HepG2 (cell line): ENCODE measurements around the gene TSNAX. TPM values are rescaled to one million over a fixed set of nuclear protein-coding genes. Genes with fewer than 3 reads are reported as not detected.

Source experiments
- ATAC-seq: fragments of 200-7000 bp; cut with Tn5 transposase; 3 replicates; pipeline ENCODE4 v1.9.1; 2020; ENCODE audit warnings: mild to moderate bottlenecking, moderate library complexity
- BruUV-seq: library from RNA; stranded (reverse); fragments of 400-500 nt; replicated peaks from 2 replicates; lab custom pipeline; 2021; lab: Mats Ljungman, UMichigan
- CTCF ChIA-PET: fragments of 300-600 bp; formaldehyde crosslinking; extraction: SDS; loops from one replicate; lab custom pipeline; 2021; ENCODE audit warnings: low total read pairs, inconsistent platforms, low intra/inter-chr PET ratio; lab: Yijun Ruan, JAX
- POLR2A ChIA-PET: fragments of 350-600 bp; sonication (Branson Sonifier 250); formaldehyde crosslinking; loops from one replicate; lab custom pipeline; 2020; ENCODE audit warnings: antibody characterized with exemption, inconsistent platforms; lab: Yijun Ruan, JAX
- DNase-seq: peaks from one replicate; pipeline ENCODE4 v3.0.0-alpha.2; 2015; ENCODE audit warnings: low spot score
- FAIRE-seq: peaks from 3 replicates; lab custom pipeline; 2011; peaks lifted over from hg19 to GRCh38; lab: Jason Lieb, UNC
- H2AFZ ChIP-seq: one replicate; pipeline ENCODE4 v1.6.1; 2011; ENCODE audit warnings: low read length, inconsistent platforms
- H3K27ac ChIP-seq: fragments of 300-600 bp; 3 replicates; pipeline ENCODE4 v1.8.0; 2011; ENCODE audit warnings: mixed run types, mild to moderate bottlenecking, mixed read lengths, low read length, inconsistent platforms; ENCODE audit not compliant: insufficient read depth; ENCODE audit errors: extremely low read length
- H3K27me3 ChIP-seq, 2 experiments: fragments of 200-600 bp in 1 of 2; 2 replicates in 1 of 2; 3 replicates in 1 of 2; pipeline versions ENCODE4 v1.6.0 to v1.8.0; 2011; ENCODE audit warnings: low read length in 2 of 2, mild to moderate bottlenecking in 2 of 2, moderate library complexity in 2 of 2, inconsistent platforms in 1 of 2; ENCODE audit not compliant: insufficient read depth in 2 of 2, control insufficient read depth in 1 of 2
- H3K36me3 ChIP-seq, 2 experiments: fragments of 200-600 bp in 1 of 2; replicated peaks in 1 of 2; 2 replicates in 1 of 2; 3 replicates in 1 of 2; pipeline versions ENCODE4 v1.5.1 to v1.8.0; 2011; ENCODE audit warnings: low read length in 2 of 2, inconsistent platforms in 1 of 2; ENCODE audit not compliant: insufficient read depth in 2 of 2, control insufficient read depth in 1 of 2
- H3K4me1 ChIP-seq: 2 replicates; pipeline ENCODE4 v1.5.1; 2012; ENCODE audit warnings: low read length, inconsistent platforms; ENCODE audit not compliant: insufficient read depth
- H3K4me2 ChIP-seq: 2 replicates; pipeline ENCODE4 v1.6.0; 2011; ENCODE audit warnings: low read depth, low read length, inconsistent platforms
- H3K4me3 ChIP-seq, 3 experiments: fragments of 200-600 bp in 1 of 3; sonication (generic), shearing (Covaris generic) in 1 of 3; replicated peaks in 1 of 3; 2 replicates each; pipeline ENCODE4 v1.5.1; 2011 to 2016; ENCODE audit warnings: low read length in 3 of 3, inconsistent platforms in 2 of 3, low read depth in 2 of 3, mild to moderate bottlenecking in 2 of 3, control low read depth in 1 of 3, mixed read lengths in 1 of 3; ENCODE audit not compliant: insufficient read depth in 1 of 3
- H3K79me2 ChIP-seq: one replicate; pipeline ENCODE4 v1.6.1; 2011; ENCODE audit warnings: low read length, inconsistent platforms; ENCODE audit not compliant: insufficient read depth
- H3K9ac ChIP-seq: 2 replicates; pipeline ENCODE4 v1.6.0; 2011; ENCODE audit warnings: mild to moderate bottlenecking, low read depth, low read length, inconsistent platforms; ENCODE audit not compliant: insufficient read depth
- H3K9me3 ChIP-seq: 2 replicates; pipeline ENCODE4 v1.5.1; 2012; ENCODE audit warnings: mild to moderate bottlenecking, low read length
- H4K20me1 ChIP-seq: 2 replicates; pipeline ENCODE4 v1.6.0; 2011; ENCODE audit warnings: inconsistent platforms, mild to moderate bottlenecking, low read length, moderate library complexity; ENCODE audit not compliant: insufficient read depth
- BRD4 ChIP-seq: sonication (generic); formaldehyde crosslinking; IDR thresholded peaks from 2 replicates; pipeline ENCODE4 v1.4.0; 2020; ENCODE audit warnings: missing genetic modification reagents
- FLYWCH1 ChIP-seq: sonication (generic); formaldehyde crosslinking; IDR thresholded peaks from 2 replicates; pipeline ENCODE4 v1.8.1; 2023; ENCODE audit warnings: mild to moderate bottlenecking, missing genetic modification reagents
- KLF11 ChIP-seq: IDR thresholded peaks from 2 replicates; pipeline ENCODE4 v1.6.1; 2016; ENCODE audit warnings: missing compliant biosample characterization
- KLF12 ChIP-seq: sonication (generic); formaldehyde crosslinking; IDR thresholded peaks from 2 replicates; pipeline ENCODE4 v1.4.0; 2020; ENCODE audit warnings: missing genetic modification reagents, borderline replicate concordance
- NFIC ChIP-seq: IDR thresholded peaks from 2 replicates; pipeline ENCODE4 v1.6.1; 2012; ENCODE audit warnings: mild to moderate bottlenecking, low read length, inconsistent platforms
- ZFP36L2 ChIP-seq: sonication (generic); formaldehyde crosslinking; IDR thresholded peaks from 2 replicates; pipeline ENCODE4 v1.4.0; 2020; ENCODE audit warnings: missing genetic modification reagents
- ZNF776 ChIP-seq: sonication (generic); formaldehyde crosslinking; IDR thresholded peaks from 2 replicates; pipeline ENCODE4 v1.4.0; 2020; ENCODE audit warnings: mild to moderate bottlenecking, missing genetic modification reagents
- ZNF792 ChIP-seq: IDR thresholded peaks from 2 replicates; pipeline ENCODE4 v1.6.1; 2016
- WGBS: methylation state at CpG from one replicate; pipeline ENCODE4 v1.1.6; 2017; ENCODE audit warnings: low lambda C conversion rate; 5-methylcytosine and 5-hydroxymethylcytosine counted together
- in situ Hi-C: cut with HindIII; loops from 2 replicates; pipeline ENCODE4 v1.10.0; 2017; ENCODE audit warnings: low pct_unique_long_range_greater_than_20kb; ENCODE audit not compliant: extremely low pct_ligation_motif_present
- intact Hi-C: fragments of 100-400 bp; cut with micrococcal nuclease; formaldehyde crosslinking; loops from one replicate; pipeline ENCODE4 v1.10.0; 2022; ENCODE audit not compliant: unreplicated experiment
- polyA plus RNA-seq, 8 experiments: library from polyadenylated mRNA; depleted of rRNA in 3 of 8; stranded (reverse) in 7 of 8; unstranded in 1 of 8; fragments of >200 nt; fragmentation: Illumina TruSeq in 4 of 8; extraction: Trizol in 4 of 8; gene quantifications; 2 replicates each; pipeline versions ENCODE4 v1.2.1 to v1.2.3, GENCODE V29; 2011 to 2016; ENCODE audit warnings: low read depth in 4 of 8, missing spikeins in 1 of 8, mixed read lengths in 1 of 8; ENCODE audit not compliant: insufficient read depth in 1 of 8
- total RNA-seq, 5 experiments: library from RNA; depleted of rRNA; stranded (reverse); fragments of >200 nt; fragmentation: Illumina TruSeq; extraction: Trizol; gene quantifications; 2 replicates each; pipeline ENCODE4 v1.2.3, GENCODE V29; 2016; ENCODE audit warnings: low read depth in 1 of 5
- TF ChIP-seq, protein P1 (sequence below): sonication (generic); formaldehyde crosslinking; IDR thresholded peaks from 2 replicates; pipeline ENCODE4 v1.4.0; 2020; ENCODE audit warnings: missing genetic modification reagents, borderline replicate concordance
- TF ChIP-seq, protein P2 (sequence below): sonication (generic); formaldehyde crosslinking; IDR thresholded peaks from 2 replicates; pipeline ENCODE4 v1.8.1; 2022; ENCODE audit warnings: low read depth, mild to moderate bottlenecking, missing genetic modification reagents
- TF ChIP-seq, protein P3 (sequence below): sonication (generic); formaldehyde crosslinking; IDR thresholded peaks from 2 replicates; pipeline ENCODE4 v1.4.0; 2020; ENCODE audit warnings: missing genetic modification reagents

The TSNAX gene
- total and polyA plus RNA-seq, 2 of the 13 experiments (the other 11 are each of a cell fraction or from before 2014, with no cell fraction given): 13.2 to 46.2 TPM

- H3K4me1 ChIP-seq: no peaks in the 10 kb centered on the region
- intact Hi-C loops: no loop called here
- ATAC-seq (no peak), DNase-seq (no peak), FAIRE-seq (no peak)
- in situ Hi-C loops: no loop called here
- H2AFZ ChIP-seq: no peak overlapping the region
- TF ChIP-seq ZFP36L2 (CRISPR knock-in tag): no peak
- TF ChIP-seq KLF12 (CRISPR knock-in tag): no peak
- no peak for TF ChIP-seq ZNF776 (CRISPR knock-in tag)
- TF ChIP-seq, protein P1, sequence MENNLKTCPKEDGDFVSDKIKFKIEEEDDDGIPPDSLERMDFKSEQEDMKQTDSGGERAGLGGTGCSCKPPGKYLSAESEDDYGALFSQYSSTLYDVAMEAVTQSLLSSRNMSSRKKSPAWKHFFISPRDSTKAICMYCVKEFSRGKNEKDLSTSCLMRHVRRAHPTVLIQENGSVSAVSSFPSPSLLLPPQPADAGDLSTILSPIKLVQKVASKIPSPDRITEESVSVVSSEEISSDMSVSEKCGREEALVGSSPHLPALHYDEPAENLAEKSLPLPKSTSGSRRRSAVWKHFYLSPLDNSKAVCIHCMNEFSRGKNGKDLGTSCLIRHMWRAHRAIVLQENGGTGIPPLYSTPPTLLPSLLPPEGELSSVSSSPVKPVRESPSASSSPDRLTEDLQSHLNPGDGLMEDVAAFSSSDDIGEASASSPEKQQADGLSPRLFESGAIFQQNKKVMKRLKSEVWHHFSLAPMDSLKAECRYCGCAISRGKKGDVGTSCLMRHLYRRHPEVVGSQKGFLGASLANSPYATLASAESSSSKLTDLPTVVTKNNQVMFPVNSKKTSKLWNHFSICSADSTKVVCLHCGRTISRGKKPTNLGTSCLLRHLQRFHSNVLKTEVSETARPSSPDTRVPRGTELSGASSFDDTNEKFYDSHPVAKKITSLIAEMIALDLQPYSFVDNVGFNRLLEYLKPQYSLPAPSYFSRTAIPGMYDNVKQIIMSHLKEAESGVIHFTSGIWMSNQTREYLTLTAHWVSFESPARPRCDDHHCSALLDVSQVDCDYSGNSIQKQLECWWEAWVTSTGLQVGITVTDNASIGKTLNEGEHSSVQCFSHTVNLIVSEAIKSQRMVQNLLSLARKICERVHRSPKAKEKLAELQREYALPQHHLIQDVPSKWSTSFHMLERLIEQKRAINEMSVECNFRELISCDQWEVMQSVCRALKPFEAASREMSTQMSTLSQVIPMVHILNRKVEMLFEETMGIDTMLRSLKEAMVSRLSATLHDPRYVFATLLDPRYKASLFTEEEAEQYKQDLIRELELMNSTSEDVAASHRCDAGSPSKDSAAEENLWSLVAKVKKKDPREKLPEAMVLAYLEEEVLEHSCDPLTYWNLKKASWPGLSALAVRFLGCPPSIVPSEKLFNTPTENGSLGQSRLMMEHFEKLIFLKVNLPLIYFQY (CRISPR knock-in tag): no peak
- TF ChIP-seq BRD4: no peak
- TF ChIP-seq FLYWCH1: no peak
- no peak for TF ChIP-seq NFIC
- TF ChIP-seq KLF11 (CRISPR knock-in tag): no peak
- TF ChIP-seq, protein P2, sequence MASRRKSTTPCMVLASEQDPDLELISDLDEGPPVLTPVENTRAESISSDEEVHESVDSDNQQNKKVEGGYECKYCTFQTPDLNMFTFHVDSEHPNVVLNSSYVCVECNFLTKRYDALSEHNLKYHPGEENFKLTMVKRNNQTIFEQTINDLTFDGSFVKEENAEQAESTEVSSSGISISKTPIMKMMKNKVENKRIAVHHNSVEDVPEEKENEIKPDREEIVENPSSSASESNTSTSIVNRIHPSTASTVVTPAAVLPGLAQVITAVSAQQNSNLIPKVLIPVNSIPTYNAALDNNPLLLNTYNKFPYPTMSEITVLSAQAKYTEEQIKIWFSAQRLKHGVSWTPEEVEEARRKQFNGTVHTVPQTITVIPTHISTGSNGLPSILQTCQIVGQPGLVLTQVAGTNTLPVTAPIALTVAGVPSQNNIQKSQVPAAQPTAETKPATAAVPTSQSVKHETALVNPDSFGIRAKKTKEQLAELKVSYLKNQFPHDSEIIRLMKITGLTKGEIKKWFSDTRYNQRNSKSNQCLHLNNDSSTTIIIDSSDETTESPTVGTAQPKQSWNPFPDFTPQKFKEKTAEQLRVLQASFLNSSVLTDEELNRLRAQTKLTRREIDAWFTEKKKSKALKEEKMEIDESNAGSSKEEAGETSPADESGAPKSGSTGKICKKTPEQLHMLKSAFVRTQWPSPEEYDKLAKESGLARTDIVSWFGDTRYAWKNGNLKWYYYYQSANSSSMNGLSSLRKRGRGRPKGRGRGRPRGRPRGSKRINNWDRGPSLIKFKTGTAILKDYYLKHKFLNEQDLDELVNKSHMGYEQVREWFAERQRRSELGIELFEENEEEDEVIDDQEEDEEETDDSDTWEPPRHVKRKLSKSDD (CRISPR knock-in tag): no peak
- TF ChIP-seq, protein P3, sequence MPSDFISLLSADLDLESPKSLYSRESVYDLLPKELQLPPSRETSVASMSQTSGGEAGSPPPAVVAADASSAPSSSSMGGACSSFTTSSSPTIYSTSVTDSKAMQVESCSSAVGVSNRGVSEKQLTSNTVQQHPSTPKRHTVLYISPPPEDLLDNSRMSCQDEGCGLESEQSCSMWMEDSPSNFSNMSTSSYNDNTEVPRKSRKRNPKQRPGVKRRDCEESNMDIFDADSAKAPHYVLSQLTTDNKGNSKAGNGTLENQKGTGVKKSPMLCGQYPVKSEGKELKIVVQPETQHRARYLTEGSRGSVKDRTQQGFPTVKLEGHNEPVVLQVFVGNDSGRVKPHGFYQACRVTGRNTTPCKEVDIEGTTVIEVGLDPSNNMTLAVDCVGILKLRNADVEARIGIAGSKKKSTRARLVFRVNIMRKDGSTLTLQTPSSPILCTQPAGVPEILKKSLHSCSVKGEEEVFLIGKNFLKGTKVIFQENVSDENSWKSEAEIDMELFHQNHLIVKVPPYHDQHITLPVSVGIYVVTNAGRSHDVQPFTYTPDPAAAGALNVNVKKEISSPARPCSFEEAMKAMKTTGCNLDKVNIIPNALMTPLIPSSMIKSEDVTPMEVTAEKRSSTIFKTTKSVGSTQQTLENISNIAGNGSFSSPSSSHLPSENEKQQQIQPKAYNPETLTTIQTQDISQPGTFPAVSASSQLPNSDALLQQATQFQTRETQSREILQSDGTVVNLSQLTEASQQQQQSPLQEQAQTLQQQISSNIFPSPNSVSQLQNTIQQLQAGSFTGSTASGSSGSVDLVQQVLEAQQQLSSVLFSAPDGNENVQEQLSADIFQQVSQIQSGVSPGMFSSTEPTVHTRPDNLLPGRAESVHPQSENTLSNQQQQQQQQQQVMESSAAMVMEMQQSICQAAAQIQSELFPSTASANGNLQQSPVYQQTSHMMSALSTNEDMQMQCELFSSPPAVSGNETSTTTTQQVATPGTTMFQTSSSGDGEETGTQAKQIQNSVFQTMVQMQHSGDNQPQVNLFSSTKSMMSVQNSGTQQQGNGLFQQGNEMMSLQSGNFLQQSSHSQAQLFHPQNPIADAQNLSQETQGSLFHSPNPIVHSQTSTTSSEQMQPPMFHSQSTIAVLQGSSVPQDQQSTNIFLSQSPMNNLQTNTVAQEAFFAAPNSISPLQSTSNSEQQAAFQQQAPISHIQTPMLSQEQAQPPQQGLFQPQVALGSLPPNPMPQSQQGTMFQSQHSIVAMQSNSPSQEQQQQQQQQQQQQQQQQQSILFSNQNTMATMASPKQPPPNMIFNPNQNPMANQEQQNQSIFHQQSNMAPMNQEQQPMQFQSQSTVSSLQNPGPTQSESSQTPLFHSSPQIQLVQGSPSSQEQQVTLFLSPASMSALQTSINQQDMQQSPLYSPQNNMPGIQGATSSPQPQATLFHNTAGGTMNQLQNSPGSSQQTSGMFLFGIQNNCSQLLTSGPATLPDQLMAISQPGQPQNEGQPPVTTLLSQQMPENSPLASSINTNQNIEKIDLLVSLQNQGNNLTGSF: no peak
- TF ChIP-seq ZNF792: no peak
- ChIA-PET CTCF (no interaction called here), POLR2A (no interaction called here)
- H3K4me3 ChIP-seq: no peak overlapping the region
- no peak overlapping the region for H3K27ac ChIP-seq
- H3K36me3 ChIP-seq: no peaks in the 10 kb centered on the region
- no peaks in the 10 kb centered on the region for H4K20me1 ChIP-seq
- H3K4me2 ChIP-seq: no peak overlapping the region
- 92% methylated on average over 6 of the region's 6 CpGs for WGBS
- no peak overlapping the region for H3K9ac ChIP-seq
- no peaks in the 10 kb centered on the region for H3K27me3 ChIP-seq
- BruUV-seq: no TSS peak
- H3K9me3 ChIP-seq: no peaks in the 10 kb centered on the region
- H3K79me2 ChIP-seq: no peaks in the 10 kb centered on the region
Measured at GRCh38 chr1:231583376-231583775, 54.9 kb downstream of the TSNAX start.
